SK-N-SH (cell line): ENCODE results near the gene SLC8A1. TPM values are rescaled to one million over a fixed set of nuclear protein-coding genes. Genes with fewer than 3 reads are reported as not detected.

Source experiments
- CTCF ChIA-PET: fragments of 300-600, 350-600 bp; formaldehyde crosslinking; extraction: SDS; loops from one replicate; lab custom pipeline; 2021; lab: Yijun Ruan, JAX
- POLR2A ChIA-PET: fragments of 350-600 bp; sonication (Branson Sonifier 250); formaldehyde crosslinking; extraction: SDS; loops from one replicate; lab custom pipeline; 2020; ENCODE audit warnings: antibody characterized with exemption, inconsistent platforms; lab: Yijun Ruan, JAX
- DNase-seq: peaks from one replicate; pipeline ENCODE4 v3.0.0; 2012
- H2AFZ ChIP-seq: fragments of 200-600 bp; sonication (generic); 2 replicates; pipeline ENCODE4 v1.8.1; 2016; ENCODE audit warnings: antibody characterized with exemption, mild to moderate bottlenecking, low read depth
- H3F3A ChIP-seq: fragments of 200-600 bp; sonication (generic); replicated peaks from 2 replicates; pipeline ENCODE3; 2016; ENCODE audit warnings: antibody characterized with exemption, mild to moderate bottlenecking; ENCODE audit not compliant: insufficient read depth
- H3K27ac ChIP-seq, 2 experiments: fragments of 200-500 bp in 1 of 2; fragments of 200-600 bp in 1 of 2; sonication (Bioruptor generic) in 1 of 2; sonication (generic), shearing (Covaris generic) in 1 of 2; 2 replicates each; pipeline versions ENCODE4 v1.5.1 to v1.6.1; 2014 to 2016; ENCODE audit warnings: low read depth in 2 of 2, inconsistent platforms in 1 of 2, low read length in 1 of 2, mild to moderate bottlenecking in 1 of 2, mixed read lengths in 1 of 2
- H3K27me3 ChIP-seq: fragments of 200-600 bp; sonication (generic), shearing (Covaris generic); 2 replicates; pipeline ENCODE4 v1.6.1; 2016; ENCODE audit warnings: mixed run types; ENCODE audit not compliant: insufficient read depth
- H3K36me3 ChIP-seq, 2 experiments: fragments of 200-500 bp in 1 of 2; fragments of 200-600 bp in 1 of 2; sonication (Bioruptor generic) in 1 of 2; sonication (generic) in 1 of 2; replicated peaks in 1 of 2; 2 replicates each; pipeline versions ENCODE3 to v1.5.1; 2014 to 2016; ENCODE audit warnings: low read length in 1 of 2, mild to moderate bottlenecking in 1 of 2; ENCODE audit not compliant: insufficient read depth in 2 of 2, control insufficient read depth in 1 of 2
- H3K4me1 ChIP-seq, 2 experiments: fragments of 200-500 bp in 1 of 2; fragments of 200-600 bp in 1 of 2; sonication (Bioruptor generic) in 1 of 2; sonication (generic), shearing (Covaris generic) in 1 of 2; 2 replicates each; pipeline versions ENCODE4 v1.5.1 to v1.6.1; 2014 to 2016; ENCODE audit warnings: low read depth in 1 of 2, low read length in 1 of 2, mixed run types in 1 of 2; ENCODE audit not compliant: insufficient read depth in 2 of 2, control insufficient read depth in 1 of 2
- H3K4me2 ChIP-seq: fragments of 200-600 bp; sonication (generic), shearing (Covaris generic); 2 replicates; pipeline ENCODE4 v1.6.1; 2017; ENCODE audit warnings: mixed run types
- H3K4me3 ChIP-seq, 2 experiments: fragments of 200-500 bp in 1 of 2; fragments of 200-600 bp in 1 of 2; sonication (Bioruptor generic) in 1 of 2; sonication (generic), shearing (Covaris generic) in 1 of 2; 2 replicates each; pipeline versions ENCODE4 v1.5.1 to v1.8.1; 2014 to 2016; ENCODE audit warnings: low read depth in 2 of 2, inconsistent platforms in 1 of 2, low read length in 1 of 2, mild to moderate bottlenecking in 1 of 2, mixed read lengths in 1 of 2, moderate library complexity in 1 of 2
- H3K79me2 ChIP-seq: fragments of 200-600 bp; sonication (generic); 2 replicates; pipeline ENCODE4 v1.8.1; 2017; ENCODE audit warnings: mild to moderate bottlenecking; ENCODE audit not compliant: insufficient read depth
- H3K9ac ChIP-seq: fragments of 200-600 bp; sonication (generic); 2 replicates; pipeline ENCODE4 v1.6.1; 2017; ENCODE audit warnings: mixed run types
- H3K9me2 ChIP-seq: fragments of 200-600 bp; sonication (generic); 2 replicates; pipeline ENCODE4 v1.6.1; 2017; ENCODE audit warnings: mixed run types
- H3K9me3 ChIP-seq: fragments of 200-600 bp; sonication (generic); 2 replicates; pipeline ENCODE4 v1.6.1; 2017; ENCODE audit warnings: mixed run types, mild to moderate bottlenecking, moderate library complexity
- H4K20me1 ChIP-seq: fragments of 200-600 bp; sonication (generic); 2 replicates; pipeline ENCODE4 v1.6.1; 2017; ENCODE audit warnings: mild to moderate bottlenecking, mixed run types; ENCODE audit not compliant: insufficient read depth
- CHD2 ChIP-seq: fragments of 150-350 bp; IDR thresholded peaks from 2 replicates; pipeline ENCODE4 v1.6.1; 2018; ENCODE audit warnings: low read length; ENCODE audit not compliant: partially characterized antibody
- CTCF ChIP-seq: fragments of 200-600 bp; sonication (generic); IDR thresholded peaks from 2 replicates; pipeline ENCODE4 v1.6.1; 2017; ENCODE audit warnings: antibody characterized with exemption, mild to moderate bottlenecking, moderate library complexity
- ELF1 ChIP-seq: IDR thresholded peaks from 2 replicates; pipeline ENCODE4 v1.4.0; 2012
- EP300 ChIP-seq, 2 experiments: IDR thresholded peaks; 2 replicates each; pipeline versions ENCODE4 v1.4.0 to v1.6.1; 2012; ENCODE audit warnings: borderline replicate concordance in 1 of 2, low read depth in 1 of 2, low read length in 1 of 2
- FOSL2 ChIP-seq: IDR thresholded peaks from 2 replicates; pipeline ENCODE4 v1.4.0; 2012; ENCODE audit warnings: low read depth, mild to moderate bottlenecking, moderate library complexity, borderline replicate concordance
- FOXM1 ChIP-seq: IDR thresholded peaks from 2 replicates; pipeline ENCODE4 v1.4.0; 2012; ENCODE audit warnings: low read depth, mild to moderate bottlenecking
- GATA2 ChIP-seq: sonication (generic); formaldehyde crosslinking; IDR thresholded peaks from 2 replicates; pipeline ENCODE4 v1.5.0; 2020; ENCODE audit warnings: mild to moderate bottlenecking, missing genetic modification reagents
- IRF3 ChIP-seq: fragments of 150-350 bp; IDR thresholded peaks from 2 replicates; pipeline ENCODE4 v1.6.1; 2016; ENCODE audit warnings: mild to moderate bottlenecking, low read depth, low read length
- MAX ChIP-seq: IDR thresholded peaks from 2 replicates; pipeline ENCODE4 v1.4.0; 2012; ENCODE audit warnings: low read depth
- NRF1 ChIP-seq: IDR thresholded peaks from 2 replicates; pipeline ENCODE4 v1.6.1; 2012; ENCODE audit warnings: low read depth, mild to moderate bottlenecking, low read length
- PBX3 ChIP-seq: IDR thresholded peaks from 2 replicates; pipeline ENCODE4; 2012
- POLR2AphosphoS5 ChIP-seq: IDR thresholded peaks from 2 replicates; pipeline ENCODE4 v1.6.1; 2012; ENCODE audit warnings: low read depth, low read length
- RAD21 ChIP-seq: IDR thresholded peaks from 2 replicates; pipeline ENCODE4 v1.6.1; 2012; ENCODE audit warnings: mild to moderate bottlenecking, low read length
- REST ChIP-seq: IDR thresholded peaks from 2 replicates; pipeline ENCODE4 v1.6.1; 2012; ENCODE audit warnings: mild to moderate bottlenecking, low read depth, low read length, moderate library complexity
- RXRA ChIP-seq: IDR thresholded peaks from 2 replicates; pipeline ENCODE4 v1.4.0; 2012; ENCODE audit warnings: low read depth, mild to moderate bottlenecking, borderline replicate concordance
- SIN3A ChIP-seq: IDR thresholded peaks from 2 replicates; pipeline ENCODE4 v1.6.1; 2012; ENCODE audit warnings: low read depth, mild to moderate bottlenecking, low read length, moderate library complexity, borderline replicate concordance
- TAF1 ChIP-seq: IDR thresholded peaks from 2 replicates; pipeline ENCODE4 v1.6.1; 2012; ENCODE audit warnings: low read depth, mild to moderate bottlenecking, low read length, moderate library complexity, borderline replicate concordance
- USF1 ChIP-seq: IDR thresholded peaks from 2 replicates; pipeline ENCODE4 v1.4.0; 2012; ENCODE audit warnings: low read depth, borderline replicate concordance
- USF2 ChIP-seq: fragments of 150-350 bp; IDR thresholded peaks from 2 replicates; pipeline ENCODE4 v1.6.1; 2017; ENCODE audit warnings: antibody characterized with exemption, low read length, low read depth, borderline replicate concordance
- YY1 ChIP-seq: IDR thresholded peaks from 2 replicates; pipeline ENCODE4 v1.4.0; 2012; ENCODE audit warnings: low read depth, mild to moderate bottlenecking
- ZBTB33 ChIP-seq: IDR thresholded peaks from 2 replicates; pipeline ENCODE4 v1.4.0; 2012; ENCODE audit warnings: low read depth, borderline replicate concordance
- WGBS: methylation state at CpG from one replicate; pipeline ENCODE4 v1.1.6; 2017; ENCODE audit warnings: low lambda C conversion rate; 5-methylcytosine and 5-hydroxymethylcytosine counted together
- polyA plus RNA-seq, 3 experiments: library from polyadenylated mRNA; depleted of rRNA; stranded (reverse); fragments of >200 nt; gene quantifications; 2 replicates each; pipeline ENCODE4 v1.2.3, GENCODE V29; 2012

SLC8A1 gene
- polyA plus RNA-seq, 1 of the 3 experiments (the other 2 are of a cell fraction) = 3.2 TPM

GRCh38 chr2:40343902-40344301 is 108.0 kb downstream of the SLC8A1 start:
- WGBS = 31% methylated on average over 2 of the region's 2 CpGs
- no peaks in the 10 kb centered on the region for H3K9me2 ChIP-seq
- no peak overlapping the region for H3K9ac ChIP-seq
- H4K20me1 ChIP-seq = no peaks in the 10 kb centered on the region
- no peak overlapping the region for H3K4me3 ChIP-seq
- H3K4me2 ChIP-seq = no peak overlapping the region
- H3F3A ChIP-seq = peaks cover 5% of the 10 kb centered on the region
- DNase-seq = no peak
- H3K27me3 ChIP-seq = no peaks in the 10 kb centered on the region
- H2AFZ ChIP-seq = no peak overlapping the region
- no peaks in the 10 kb centered on the region for H3K36me3 ChIP-seq
- ChIA-PET POLR2A (no interaction called here), CTCF (interaction anchor here (1.2 kb wide), 1 partner anchor 87 kb away, joined by 3 read pairs; no protein-coding TSS in a partner anchor)
- peak overlapping the region in 1 of 2 experiments; percentile 48; a peak in 3 of 4 replicates for H3K27ac ChIP-seq
- H3K79me2 ChIP-seq = no peaks in the 10 kb centered on the region
- H3K9me3 ChIP-seq = no peaks in the 10 kb centered on the region
- H3K4me1 ChIP-seq = peaks cover 0 to 37% of the 10 kb centered on the region in 2 experiments; a peak in 2 of 4 replicates
- TF ChIP-seq ZBTB33 = no peak
- peak; percentile 27; the same call in 1 of the 2 replicates for TF ChIP-seq POLR2AphosphoS5
- TF ChIP-seq FOXM1 = no peak
- TF ChIP-seq EP300 (IDR thresholded peaks at IDR 0.05; ENCODE audit: borderline replicate concordance in 1 of 2, low read depth in 1 of 2, low read length in 1 of 2) = peak in 1 of 2 experiments; percentile 79; a peak in 2 of 4 replicates
- TF ChIP-seq IRF3 = no peak
- TF ChIP-seq PBX3 = peak; percentile 88
- no peak for TF ChIP-seq YY1
- 0 out of 2 replicates have a peak, but pooled peaks have one; percentile 25 for TF ChIP-seq USF1
- no peak for TF ChIP-seq NRF1
- TF ChIP-seq SIN3A = no peak
- no peak for TF ChIP-seq MAX
- no peak for TF ChIP-seq USF2
- peak; percentile 67; the same call in 1 of the 2 replicates for TF ChIP-seq FOSL2
- no peak for TF ChIP-seq CTCF
- no peak for TF ChIP-seq ELF1
- TF ChIP-seq RXRA = peak; percentile 98
- TF ChIP-seq CHD2 = no peak
- no peak for TF ChIP-seq GATA2 (CRISPR knock-in tag)
- no peak for TF ChIP-seq REST
- no peak for TF ChIP-seq TAF1
- TF ChIP-seq RAD21 = no peak
